Left kidney (tissue), 8 donors: ENCODE measurements around the gene EIF4E2. TPM values are rescaled to one million over a fixed set of nuclear protein-coding genes. Genes with fewer than 3 reads are reported as not detected.

Experiments
- DNase-seq: peaks from one replicate; pipeline ENCODE4 v3.0.0-alpha.2; 2013
- long read RNA-seq, 8 donors: transcript quantifications; one replicate each; lab custom pipeline, GENCODE V29; 2026
- polyA plus RNA-seq: library from polyadenylated mRNA; unstranded; fragments of 120-200 nt; gene quantifications from one replicate; pipeline ENCODE4 v1.2.1, GENCODE V29; 2013; ENCODE audit not compliant: insufficient read length

EIF4E2 gene, protein sequence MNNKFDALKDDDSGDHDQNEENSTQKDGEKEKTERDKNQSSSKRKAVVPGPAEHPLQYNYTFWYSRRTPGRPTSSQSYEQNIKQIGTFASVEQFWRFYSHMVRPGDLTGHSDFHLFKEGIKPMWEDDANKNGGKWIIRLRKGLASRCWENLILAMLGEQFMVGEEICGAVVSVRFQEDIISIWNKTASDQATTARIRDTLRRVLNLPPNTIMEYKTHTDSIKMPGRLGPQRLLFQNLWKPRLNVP
- polyA plus RNA-seq: 105 TPM
- long read RNA-seq, donor 1, transcript EIF4E2-201 (7 exons, 1,604 nt): major isoform, 14 of 63 reads
- long read RNA-seq, donor 1, partial matches to known transcripts: 35 of 63 reads
- long read RNA-seq, donor 1, other reads (novel, unspliced or antisense): 0 of 63 reads
- long read RNA-seq, donor 2, transcript EIF4E2-201 (7 exons, 1,604 nt): major isoform, 21 of 71 reads
- long read RNA-seq, donor 2, transcript EIF4E2-202 (7 exons, 3,448 nt): minor isoform, 5 of 71 reads
- long read RNA-seq, donor 2, transcript EIF4E2-206 (6 exons, 1,014 nt): minor isoform, 9 of 71 reads
- long read RNA-seq, donor 2, partial matches to known transcripts: 31 of 71 reads
- long read RNA-seq, donor 2, other reads (novel, unspliced or antisense): 0 of 71 reads
- long read RNA-seq, donor 3, transcript EIF4E2-201 (7 exons, 1,604 nt): major isoform, 16 of 51 reads
- long read RNA-seq, donor 3, partial matches to known transcripts: 28 of 51 reads
- long read RNA-seq, donor 3, other reads (novel, unspliced or antisense): 0 of 51 reads
- long read RNA-seq, donor 4, partial matches to known transcripts: 16 of 19 reads
- long read RNA-seq, donor 4, other reads (novel, unspliced or antisense): 0 of 19 reads
- long read RNA-seq, donor 5, transcript EIF4E2-201 (7 exons, 1,604 nt): major isoform, 43 of 157 reads
- long read RNA-seq, donor 5, transcript EIF4E2-206 (6 exons, 1,014 nt): minor isoform, 6 of 157 reads
- long read RNA-seq, donor 5, partial matches to known transcripts: 98 of 157 reads
- long read RNA-seq, donor 5, other reads (novel, unspliced or antisense): 0 of 157 reads
- long read RNA-seq, donor 6, transcript EIF4E2-201 (7 exons, 1,604 nt): major isoform, 19 of 73 reads
- long read RNA-seq, donor 6, transcript EIF4E2-206 (6 exons, 1,014 nt): minor isoform, 5 of 73 reads
- long read RNA-seq, donor 6, partial matches to known transcripts: 41 of 73 reads
- long read RNA-seq, donor 6, other reads (novel, unspliced or antisense): 0 of 73 reads
- long read RNA-seq, donor 7, transcript EIF4E2-207 (8 exons, 3,525 nt): minor isoform, 5 of 98 reads
- long read RNA-seq, donor 7, transcript EIF4E2-206 (6 exons, 1,014 nt): minor isoform, 7 of 98 reads
- long read RNA-seq, donor 7, transcript EIF4E2-201 (7 exons, 1,604 nt): major isoform, 36 of 98 reads
- long read RNA-seq, donor 7, partial matches to known transcripts: 42 of 98 reads
- long read RNA-seq, donor 7, other reads (novel, unspliced or antisense): 0 of 98 reads
- long read RNA-seq, donor 8, transcript EIF4E2-201 (7 exons, 1,604 nt): major isoform, 12 of 37 reads
- long read RNA-seq, donor 8, partial matches to known transcripts: 17 of 37 reads
- long read RNA-seq, donor 8, other reads (novel, unspliced or antisense): 0 of 37 reads

DNA sequence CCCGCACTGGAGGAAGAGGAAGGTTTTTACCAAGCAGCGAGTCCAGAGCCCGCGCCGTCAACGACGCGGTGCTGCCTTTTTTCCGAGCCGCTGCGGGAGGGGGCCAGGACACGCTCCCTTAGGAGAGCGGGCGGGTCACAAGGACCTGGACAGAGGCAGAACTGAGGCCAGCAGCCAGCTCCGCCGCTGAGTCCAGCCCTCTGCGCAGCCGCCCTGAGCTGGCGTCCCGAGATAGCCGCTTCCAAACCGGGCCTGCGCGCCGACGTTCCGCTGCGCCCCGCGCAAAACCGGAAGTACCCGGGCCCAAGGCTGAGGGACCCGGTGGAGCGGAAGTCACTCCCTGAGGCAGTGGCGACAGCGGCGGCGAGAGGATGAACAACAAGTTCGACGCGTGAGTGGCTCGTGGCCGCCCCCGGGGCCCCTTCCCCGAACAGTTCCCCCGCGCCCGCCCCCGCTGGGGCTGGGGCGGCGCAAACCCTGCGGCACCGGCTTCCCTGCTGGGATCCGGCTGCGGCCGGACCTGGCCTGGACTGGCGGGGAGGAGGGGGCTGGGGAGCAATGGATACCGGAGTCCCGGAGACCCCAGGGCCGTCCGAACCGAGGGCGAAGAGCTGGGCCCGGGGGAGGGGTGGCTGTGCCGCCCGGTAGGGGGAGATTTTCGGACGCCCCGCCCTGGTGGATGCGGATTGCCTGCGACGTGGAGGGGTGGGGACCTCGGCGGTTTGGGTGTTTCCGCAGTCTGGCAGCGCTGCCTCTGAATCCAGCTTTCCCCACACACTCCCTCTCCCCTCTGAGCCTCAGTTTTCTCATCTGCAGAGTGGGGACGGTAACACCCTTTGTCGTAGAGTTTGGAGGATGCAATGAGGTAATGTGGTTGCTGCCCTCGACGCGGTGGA is at the start of gene EIF4E2, which contains the start of gene TIGD1:
Gene EIF4E2 (plus strand): TSS at position 336 of the 896 bp plus-strand sequence. CDS start 36 bp downstream, at position 372.
Gene TIGD1 (minus strand): TSS at position 204 of the 896 bp plus-strand sequence. CDS start 675 bp downstream, outside the sequence.
- DNase-seq: peak; percentile 94

DNA sequence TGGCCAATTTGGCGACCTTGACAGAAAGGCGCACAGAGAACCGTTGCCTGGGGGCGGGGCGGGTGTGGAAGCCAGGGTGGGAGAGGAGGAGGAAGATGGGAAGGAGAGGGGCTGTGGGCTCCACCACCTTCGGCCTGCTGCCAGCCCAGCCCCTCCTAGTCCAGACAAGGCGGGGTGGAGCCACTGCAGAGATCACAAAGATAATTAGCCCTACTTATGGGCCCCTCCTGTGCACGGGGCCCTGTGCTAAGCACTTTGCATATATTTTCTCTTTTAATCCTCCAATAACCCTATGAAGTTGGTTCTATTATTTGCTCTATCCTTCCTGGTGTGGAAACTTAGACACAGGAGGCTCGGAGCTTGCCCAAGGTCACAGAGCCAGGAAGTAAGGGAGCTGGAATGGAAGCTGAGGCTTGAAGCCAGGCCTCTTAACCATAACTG is 49.1 kb upstream of the EIF4E2 start:
- DNase-seq: no peak

DNA sequence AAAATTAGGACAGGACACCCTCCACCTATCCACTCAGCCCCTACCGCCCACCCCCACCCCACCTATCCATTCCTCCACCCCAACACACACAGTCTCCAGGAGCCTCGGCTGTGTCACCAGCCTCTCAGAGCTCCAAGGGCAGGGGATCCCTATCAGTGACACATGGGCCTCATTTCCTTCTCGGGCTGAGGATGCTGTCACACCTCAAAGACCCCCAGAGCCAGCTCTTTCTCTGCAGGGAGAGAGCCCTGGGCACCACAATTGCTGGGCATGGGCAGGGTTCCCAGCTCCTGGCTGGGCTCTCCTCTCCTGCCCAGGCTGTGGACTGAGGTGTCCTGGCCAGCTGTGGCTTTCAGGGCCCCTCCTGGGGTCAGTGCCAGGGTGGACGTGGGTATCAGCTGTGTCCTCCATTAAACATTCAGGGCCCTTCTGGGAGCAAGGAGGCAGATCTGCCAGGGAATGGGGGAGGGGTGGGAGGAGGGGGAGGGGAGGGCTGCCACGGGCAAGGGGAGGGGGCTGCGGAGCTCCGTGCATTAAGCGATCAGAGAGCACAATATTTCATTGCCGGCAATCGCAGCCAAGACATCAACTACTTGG is 48.6 kb upstream of the EIF4E2 start:
- DNase-seq: no peak

DNA sequence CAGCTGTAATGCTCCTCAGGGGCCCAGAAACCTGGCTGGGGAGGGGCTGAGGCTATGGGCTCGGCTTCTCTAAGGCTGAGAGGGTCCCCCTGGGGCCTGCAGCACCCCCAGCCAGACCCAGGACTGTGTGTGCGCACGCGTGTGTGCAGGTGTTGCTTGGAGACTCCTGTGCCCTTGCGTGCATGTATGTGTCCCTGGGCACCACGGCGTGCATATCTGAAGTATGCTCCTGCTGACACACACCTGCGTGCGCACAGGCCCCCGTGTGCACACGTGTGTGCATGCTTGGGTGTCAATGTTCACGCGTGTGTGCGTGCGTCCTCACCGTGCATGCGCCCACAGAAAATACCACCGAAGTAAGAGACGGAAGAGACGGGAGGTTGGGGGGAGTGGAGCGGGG is 48.0 kb upstream of the EIF4E2 start:
- DNase-seq: no peak

DNA sequence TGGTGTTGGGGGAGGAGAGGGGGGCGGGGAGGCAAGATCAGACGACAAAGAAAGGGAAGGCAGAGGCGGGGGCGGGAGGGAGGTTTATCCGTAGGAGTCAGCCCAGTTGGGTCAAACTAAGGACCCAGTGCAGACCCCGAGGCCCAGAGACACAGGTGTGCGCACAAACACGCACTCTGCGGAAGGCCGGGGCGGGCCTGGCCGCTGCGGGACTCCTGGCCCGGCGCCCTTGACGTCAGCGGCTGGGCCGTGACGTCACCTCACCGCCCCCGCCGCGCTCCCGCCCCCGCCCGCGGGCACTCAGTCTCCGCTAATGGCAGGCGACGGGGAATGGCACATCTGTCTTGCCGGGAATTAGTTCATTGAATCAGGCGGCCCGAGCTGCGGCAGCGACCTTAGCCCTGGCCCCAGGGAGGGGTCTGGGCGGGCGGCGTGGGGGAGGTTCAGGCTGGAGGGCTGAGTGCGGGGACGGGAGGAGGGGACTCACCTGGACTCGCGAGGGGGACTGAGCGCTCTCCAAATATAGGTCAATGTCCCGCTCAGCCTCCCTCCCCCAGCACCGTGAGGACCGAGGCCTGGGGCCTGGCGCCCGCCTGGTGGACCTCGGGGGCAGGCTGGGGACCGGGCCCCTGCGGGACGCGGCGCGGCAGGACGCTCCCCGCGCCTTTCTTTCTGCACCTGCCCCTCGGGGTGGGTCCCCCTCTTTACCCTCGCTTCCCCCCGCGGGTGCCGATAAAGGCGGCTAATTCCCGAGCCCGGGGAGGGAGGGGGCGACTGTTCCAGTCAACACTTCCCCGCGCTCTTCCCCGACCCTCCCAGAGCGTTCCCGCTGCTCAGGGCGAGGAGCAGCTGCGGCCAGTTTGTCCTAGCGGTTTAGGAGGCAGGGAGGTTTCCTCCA is 47.3 kb upstream of the EIF4E2 start:
- no peak for DNase-seq

DNA sequence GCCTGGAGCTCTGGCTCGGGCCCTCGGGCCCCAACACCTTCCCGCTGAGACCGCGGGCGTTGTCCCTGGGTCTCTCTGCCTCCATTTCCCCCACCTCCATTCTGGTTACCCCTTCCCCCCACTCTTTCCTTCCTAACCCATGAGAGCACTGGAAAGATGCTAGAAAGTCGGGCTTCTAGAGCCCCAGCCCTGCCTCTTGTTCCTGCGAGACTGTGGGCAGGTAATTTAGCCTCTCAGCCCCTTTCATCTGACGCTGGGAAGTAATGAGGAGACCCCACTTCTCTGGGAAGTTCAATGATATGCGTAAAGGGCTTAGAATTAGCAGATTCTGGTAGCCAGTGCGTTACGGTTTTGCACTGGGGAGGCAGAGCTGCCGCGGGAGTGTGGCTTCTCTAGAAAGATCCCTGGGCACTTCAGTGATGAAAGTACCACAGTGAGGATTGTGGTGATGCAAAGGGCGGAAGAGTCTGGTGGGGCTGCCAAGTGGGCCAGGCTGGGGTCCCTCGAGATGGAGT is 46.6 kb upstream of the EIF4E2 start:
- no peak for DNase-seq

DNA sequence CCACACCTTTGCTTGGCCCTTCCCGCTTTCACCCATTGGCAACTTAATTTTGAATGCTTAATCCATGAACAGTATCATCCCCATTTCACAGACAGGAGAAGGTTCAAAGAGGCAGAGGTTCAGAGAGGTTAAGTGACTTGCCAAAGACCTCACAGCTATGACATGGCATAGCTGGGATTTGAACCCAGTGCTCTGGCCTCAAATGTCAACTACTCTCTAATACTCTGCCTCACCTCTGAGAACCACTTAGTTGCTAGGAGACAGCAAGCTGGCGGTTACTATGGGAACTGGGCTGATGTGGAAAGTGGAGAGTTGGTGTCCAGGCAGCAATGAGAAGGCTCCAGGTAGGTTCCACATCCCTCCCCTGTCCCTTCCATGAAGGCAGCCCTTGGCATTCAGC is 46.1 kb upstream of the EIF4E2 start:
- DNase-seq: no peak

DNA sequence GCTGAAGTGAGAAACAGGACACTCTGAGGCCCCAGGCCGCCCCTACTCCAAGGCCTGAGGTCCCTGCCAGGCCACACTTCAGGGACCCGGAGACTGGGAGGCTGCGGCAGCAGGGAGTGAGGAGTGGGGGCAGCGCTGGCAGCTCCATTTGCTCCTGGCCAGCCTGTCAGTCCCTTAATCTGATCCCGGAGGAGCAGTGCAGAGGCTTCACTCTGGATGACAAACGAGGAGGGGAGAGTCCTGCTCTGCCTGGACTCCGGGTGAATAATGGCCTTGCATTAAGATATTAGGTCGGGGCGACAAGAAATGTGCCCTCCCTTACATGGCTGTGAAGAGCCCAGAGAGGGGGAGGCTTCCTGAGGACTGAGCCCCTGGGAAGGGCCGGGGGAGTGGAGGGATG is 44.6 kb upstream of the EIF4E2 start:
- DNase-seq: peak; percentile 71

DNA sequence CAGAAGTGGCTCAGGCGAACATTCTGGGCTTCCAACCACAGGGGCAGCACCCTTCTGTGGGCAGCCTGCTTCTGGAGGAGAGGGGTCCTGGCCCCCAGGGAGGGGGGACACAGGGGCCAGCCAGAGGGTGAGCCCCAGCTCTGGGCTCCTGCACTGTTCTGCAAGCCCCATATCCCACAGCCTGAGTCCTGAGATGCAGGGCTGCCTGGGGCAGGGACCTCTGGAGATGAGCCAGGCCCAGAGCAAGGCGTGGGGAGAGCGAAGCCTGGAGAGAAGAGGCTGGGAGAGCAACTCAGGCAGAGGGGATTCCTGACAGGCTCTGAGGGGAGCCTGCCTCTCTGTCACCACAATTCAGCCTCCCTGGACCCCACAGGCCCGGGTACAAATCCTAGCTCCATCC is 43.8 kb upstream of the EIF4E2 start:
- DNase-seq: no peak

DNA sequence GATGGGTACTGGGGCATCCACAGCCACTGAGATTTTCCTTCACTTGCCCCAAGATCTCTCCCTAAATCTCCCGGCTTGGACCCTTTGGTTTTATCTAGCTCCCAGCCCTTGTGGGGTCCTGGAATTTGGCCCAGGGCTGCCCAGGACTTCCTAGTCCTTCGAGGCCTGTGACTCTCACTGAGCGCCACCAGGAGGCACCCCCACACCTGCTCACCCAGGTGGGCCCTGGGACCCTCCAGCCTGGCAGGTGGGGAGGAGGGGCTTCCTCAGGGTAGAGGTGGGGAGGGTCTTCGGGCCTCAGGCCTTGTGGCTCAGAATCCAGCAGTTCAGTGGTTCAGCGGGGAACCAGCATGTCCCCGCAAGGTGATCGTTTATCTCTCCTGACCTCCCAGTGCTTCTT is 42.2 kb upstream of the EIF4E2 start:
- DNase-seq: no peak

DNA sequence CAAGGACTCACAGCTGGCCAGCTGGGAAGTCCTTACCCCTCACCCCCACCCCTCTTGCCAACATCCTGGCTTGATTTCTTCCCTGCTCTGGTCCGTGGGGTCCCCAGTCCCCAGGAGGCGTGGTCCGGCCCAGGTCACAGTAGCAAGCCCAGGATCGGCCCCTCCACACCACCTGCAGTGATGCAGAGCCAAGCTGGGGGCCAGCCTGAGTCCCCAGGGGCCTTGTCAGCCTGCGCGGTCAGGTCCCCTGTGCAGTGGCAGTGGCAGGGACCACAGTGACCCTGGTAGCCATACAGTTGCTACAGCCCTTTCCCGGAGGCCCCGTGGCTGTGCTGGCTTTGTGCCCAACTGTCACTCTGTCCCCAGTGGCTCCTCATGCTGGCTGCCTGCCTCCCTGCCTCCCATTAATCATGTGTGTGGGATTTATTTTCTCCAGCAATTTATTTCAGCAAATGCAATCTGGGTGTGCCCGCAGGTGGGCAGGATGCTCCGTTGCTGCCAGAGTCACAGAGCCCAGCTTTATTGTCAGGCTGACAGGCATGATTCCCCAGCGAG is 39.1 kb upstream of the EIF4E2 start:
- no peak for DNase-seq

DNA sequence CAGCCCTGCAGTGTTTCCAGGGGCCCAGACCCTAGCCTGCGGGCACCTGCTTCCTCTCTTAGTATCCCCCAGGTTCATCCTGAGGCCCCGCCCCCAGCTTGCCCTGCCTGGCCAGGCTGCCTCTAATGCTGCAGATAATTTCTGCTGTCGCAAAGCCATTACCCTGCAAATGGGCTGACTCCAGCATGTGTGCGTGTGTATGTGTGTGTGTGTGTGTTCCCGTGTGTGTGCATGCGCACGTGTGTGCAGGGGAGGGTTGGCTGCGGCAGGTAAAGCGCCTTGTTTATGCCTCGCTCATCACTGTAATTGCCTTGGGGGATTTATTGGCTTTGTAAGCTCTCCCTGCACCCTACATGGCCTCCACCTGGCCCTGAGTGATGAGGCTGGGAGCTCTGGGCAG is 37.9 kb upstream of the EIF4E2 start:
- DNase-seq: peak; percentile 70

DNA sequence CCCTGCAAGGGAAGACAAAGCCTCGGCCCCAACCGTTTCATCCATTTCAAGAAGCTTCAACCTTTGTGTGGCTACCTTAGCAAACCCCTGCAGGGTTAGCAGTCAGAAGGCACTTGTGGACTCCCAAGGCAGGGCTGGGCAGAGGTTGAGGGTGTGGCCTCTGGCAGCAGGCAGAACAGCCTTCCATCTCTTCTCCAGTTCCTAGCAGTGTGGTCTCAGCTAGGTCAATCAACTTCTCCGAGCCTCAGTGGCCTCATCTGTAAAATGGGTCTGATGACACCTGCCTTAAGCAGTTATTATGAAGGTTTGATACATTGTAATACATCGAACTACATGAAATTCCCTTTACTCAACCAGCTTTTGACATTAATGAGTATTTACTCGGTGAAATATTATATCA is 37.1 kb upstream of the EIF4E2 start:
- no peak for DNase-seq

DNA sequence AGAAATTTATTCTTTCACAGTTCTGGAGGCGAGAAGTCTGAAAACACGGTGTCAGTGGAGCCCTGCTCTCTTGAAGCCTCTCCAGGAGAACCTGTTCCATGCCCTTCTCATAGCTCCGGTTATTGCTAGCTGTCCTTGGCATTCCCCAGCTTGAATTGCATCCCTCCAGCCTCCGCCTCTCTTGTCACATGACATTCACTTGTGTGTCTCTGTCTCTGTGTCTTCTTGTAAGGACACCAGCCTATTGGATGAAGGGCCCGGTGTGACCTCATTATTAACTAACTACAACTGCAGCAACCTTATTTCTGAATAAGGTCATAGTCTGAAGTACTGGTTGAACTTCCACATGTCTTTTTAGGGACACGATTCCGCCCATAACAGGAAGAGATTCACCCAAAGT is 34.9 kb upstream of the EIF4E2 start:
- DNase-seq: no peak

DNA sequence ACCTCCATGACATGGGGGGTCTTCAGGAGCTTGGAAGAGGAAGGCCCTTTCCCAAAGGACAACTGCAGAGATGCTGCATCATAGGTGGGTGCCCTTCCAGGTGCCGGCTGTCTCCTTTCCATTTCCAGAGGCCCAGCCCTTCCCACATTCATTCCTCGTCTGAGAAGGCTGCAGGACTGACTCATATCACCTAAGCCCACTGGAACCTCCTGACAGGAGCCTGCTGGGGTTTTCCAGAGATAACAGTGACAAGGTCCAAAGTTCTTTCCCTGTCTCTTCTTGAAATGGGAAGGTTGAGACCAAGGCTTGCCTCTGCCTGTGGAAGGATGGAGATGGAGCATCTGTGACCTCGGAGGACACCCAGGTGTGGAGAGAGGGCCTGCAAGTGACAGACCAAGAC is 33.9 kb upstream of the EIF4E2 start:
- no peak for DNase-seq

DNA sequence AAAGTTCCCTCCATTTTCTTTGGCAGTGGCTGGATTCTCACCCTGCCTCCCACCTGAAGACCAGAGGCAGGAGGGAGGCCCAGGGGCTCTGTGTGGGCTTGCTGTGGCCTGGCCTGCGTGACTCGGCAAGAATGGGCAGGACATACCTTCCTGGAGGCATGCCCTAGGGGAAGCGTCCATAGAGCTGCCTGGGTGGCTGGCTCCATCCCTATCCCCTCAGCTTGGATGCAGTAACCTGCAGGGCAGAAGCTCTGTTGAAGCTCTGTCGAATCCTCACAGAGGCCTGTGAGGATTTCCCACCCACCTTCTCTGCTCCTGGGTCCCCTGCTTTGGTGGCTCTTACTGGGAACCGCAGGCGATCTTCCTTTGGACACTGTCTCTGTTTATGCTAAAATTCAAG is 31.6 kb upstream of the EIF4E2 start:
- DNase-seq: no peak

DNA sequence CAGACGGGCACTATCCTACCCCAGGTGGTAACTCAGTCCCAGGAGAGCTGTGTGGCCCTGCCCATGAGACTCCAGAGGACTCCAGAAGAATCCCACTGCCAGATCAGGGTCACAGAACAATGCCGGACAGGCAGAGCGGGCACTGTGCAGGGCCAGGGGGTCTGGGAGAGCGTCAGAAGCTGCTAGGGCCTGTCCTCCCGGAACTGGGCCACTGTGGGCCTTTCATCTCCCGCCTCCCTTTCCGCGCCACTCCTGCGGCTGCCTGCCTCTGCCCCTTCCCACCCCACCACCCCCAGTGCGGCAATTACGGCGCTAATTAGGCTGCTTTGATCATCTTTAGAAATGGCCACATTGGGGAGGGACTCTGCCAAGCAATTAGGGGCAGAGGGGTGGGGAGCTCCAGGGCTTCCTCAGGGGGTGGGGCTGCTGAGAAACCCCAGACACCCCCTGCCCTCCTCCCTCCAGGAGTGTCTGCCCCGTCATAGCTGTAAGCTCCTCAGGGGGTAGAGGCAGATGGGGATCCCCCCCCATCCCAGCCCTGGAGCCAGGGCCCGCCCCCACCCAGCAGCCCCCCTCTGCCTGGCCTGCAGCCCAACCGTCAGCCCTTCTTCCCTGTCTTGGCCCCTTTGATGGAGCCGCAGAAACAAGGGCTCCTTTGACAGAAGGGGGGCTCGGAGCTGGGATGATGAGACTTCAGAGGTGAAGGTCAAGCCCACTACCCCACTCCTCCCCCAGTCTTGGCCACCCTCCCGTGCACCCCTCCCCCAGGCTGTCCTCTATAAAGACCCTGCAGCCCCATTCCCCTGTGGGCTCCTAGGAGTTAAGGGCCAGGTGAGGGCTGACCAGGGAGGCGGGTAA is 30.7 kb upstream of the EIF4E2 start, which contains the start of gene PRSS56:
Gene PRSS56 (plus strand): TSS at position 808 of the 858 bp plus-strand sequence. CDS start 211 bp downstream, outside the sequence.
- no peak for DNase-seq
